Gastroesophageal sphincter (tissue), 3 donors: ENCODE measurements around the gene INTS13.

Experiments used
- CTCF ChIP-seq, 4 experiments: fragments of 200-600 bp in 2 of 4; fragments of 450-650 bp in 2 of 4; sonication (generic) in 1 of 4; IDR thresholded peaks; one replicate each; pipeline ENCODE4 v1.5.1; 2017 to 2019; ENCODE audit warnings: antibody characterized with exemption in 4 of 4, mild to moderate bottlenecking in 2 of 4, moderate library complexity in 2 of 4
- EP300 ChIP-seq: sonication (generic); formaldehyde crosslinking; IDR thresholded peaks from one replicate; pipeline ENCODE4 v1.6.1; 2017; ENCODE audit warnings: antibody characterized with exemption, mild to moderate bottlenecking
- POLR2A ChIP-seq, 2 donors: fragments of 450-650 bp; IDR thresholded peaks; one replicate each; pipeline ENCODE4 v1.6.1; 2017; ENCODE audit warnings: antibody characterized with exemption in 2 of 2, mild to moderate bottlenecking in 2 of 2, moderate library complexity in 1 of 2
- POLR2AphosphoS5 ChIP-seq: sonication (generic); formaldehyde crosslinking; IDR thresholded peaks from one replicate; pipeline ENCODE4 v1.6.1; 2017; ENCODE audit warnings: antibody characterized with exemption

GRCh38 chr12:26939192-26939832 lies 1.5 kb upstream of the INTS13 start:
- no peak for TF ChIP-seq CTCF (IDR thresholded peaks at IDR 0.05)
- no peak for TF ChIP-seq EP300
- TF ChIP-seq POLR2A (IDR thresholded peaks at IDR 0.05) = no peak
- no peak for TF ChIP-seq POLR2AphosphoS5
